SK-N-SH (cell line): ENCODE measurements around the gene ARHGAP31.

ENCODE experiments used
- CTCF ChIP-seq: fragments of 200-600 bp; sonication (generic); IDR thresholded peaks from 2 replicates; pipeline ENCODE4 v1.6.1; 2017; ENCODE audit warnings: antibody characterized with exemption, mild to moderate bottlenecking, moderate library complexity
- EP300 ChIP-seq, 2 experiments: IDR thresholded peaks; 2 replicates each; pipeline versions ENCODE4 v1.4.0 to v1.6.1; 2012; ENCODE audit warnings: borderline replicate concordance in 1 of 2, low read depth in 1 of 2, low read length in 1 of 2
- EZH2phosphoT487 ChIP-seq: fragments of 200-600 bp; sonication (generic); IDR thresholded peaks from 2 replicates; pipeline ENCODE4 v1.6.1; 2017; ENCODE audit warnings: low read depth, mixed run types, mild to moderate bottlenecking, antibody characterized with exemption, moderate library complexity, borderline replicate concordance
- FOSL2 ChIP-seq: IDR thresholded peaks from 2 replicates; pipeline ENCODE4 v1.4.0; 2012; ENCODE audit warnings: low read depth, mild to moderate bottlenecking, moderate library complexity, borderline replicate concordance
- FOXM1 ChIP-seq: IDR thresholded peaks from 2 replicates; pipeline ENCODE4 v1.4.0; 2012; ENCODE audit warnings: low read depth, mild to moderate bottlenecking
- MXI1 ChIP-seq: IDR thresholded peaks from 2 replicates; pipeline ENCODE4 v1.6.1; 2012; ENCODE audit warnings: mild to moderate bottlenecking, low read depth, low read length, improper control_type of control experiment
- POLR2AphosphoS5 ChIP-seq: IDR thresholded peaks from 2 replicates; pipeline ENCODE4 v1.6.1; 2012; ENCODE audit warnings: low read depth, low read length
- RXRA ChIP-seq: IDR thresholded peaks from 2 replicates; pipeline ENCODE4 v1.4.0; 2012; ENCODE audit warnings: low read depth, mild to moderate bottlenecking, borderline replicate concordance
- SIN3A ChIP-seq: IDR thresholded peaks from 2 replicates; pipeline ENCODE4 v1.6.1; 2012; ENCODE audit warnings: low read depth, mild to moderate bottlenecking, low read length, moderate library complexity, borderline replicate concordance
- TAF1 ChIP-seq: IDR thresholded peaks from 2 replicates; pipeline ENCODE4 v1.6.1; 2012; ENCODE audit warnings: low read depth, mild to moderate bottlenecking, low read length, moderate library complexity, borderline replicate concordance
- TF ChIP-seq, protein P1 (sequence below): fragments of 150-350 bp; IDR thresholded peaks from 2 replicates; pipeline ENCODE4 v1.6.1; 2016; ENCODE audit warnings: mild to moderate bottlenecking, low read depth, low read length
- TF ChIP-seq, protein P2 (sequence below): IDR thresholded peaks from 2 replicates; pipeline ENCODE4 v1.4.0; 2012; ENCODE audit warnings: low read depth

DNA sequence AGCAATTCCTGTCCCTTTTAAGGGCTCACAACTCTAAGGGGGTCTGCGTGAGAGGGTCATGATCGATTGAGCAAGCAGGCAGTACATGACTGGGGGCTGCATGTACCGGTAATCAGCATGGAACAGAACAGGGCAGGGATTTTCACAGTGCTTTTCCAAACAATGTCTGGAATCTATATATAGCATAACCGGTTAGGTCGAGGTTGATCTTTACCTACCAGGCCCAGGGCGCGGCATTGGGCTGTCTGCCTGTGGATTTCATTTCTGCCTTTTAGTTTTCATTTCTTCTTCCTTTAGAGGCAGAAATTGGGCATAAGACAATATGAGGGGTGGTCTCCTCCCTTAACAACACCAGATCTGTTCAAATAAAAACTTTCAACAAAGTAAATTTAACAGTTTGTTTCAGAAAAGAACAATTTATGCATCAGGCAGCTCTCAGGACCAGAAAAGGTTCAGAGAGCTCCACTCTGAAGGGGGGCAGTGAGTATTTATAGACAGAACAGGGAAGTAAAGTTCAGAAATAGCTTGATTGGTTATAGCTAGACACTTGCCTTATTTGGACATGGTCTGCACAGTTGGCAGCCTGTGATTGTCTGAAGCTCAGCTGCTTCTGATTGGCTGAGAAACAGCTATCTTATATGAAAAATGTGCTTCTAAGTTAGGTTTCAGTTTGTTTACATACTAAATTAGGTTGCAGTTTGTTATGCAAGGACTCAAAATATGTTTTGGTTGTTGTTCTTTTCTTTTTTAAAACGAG is 36.4 kb upstream of the ARHGAP31 start:
- TF ChIP-seq CTCF (no peak), EP300 (IDR thresholded peaks at IDR 0.05; ENCODE audit: borderline replicate concordance in 1 of 2, low read depth in 1 of 2, low read length in 1 of 2) (no peak), EZH2phosphoT487 (no peak), RXRA (no peak), TAF1 (no peak), FOXM1 (no peak), SIN3A (no peak), POLR2AphosphoS5 (no peak), FOSL2 (no peak), MXI1 (no peak)
- TF ChIP-seq, protein P1, sequence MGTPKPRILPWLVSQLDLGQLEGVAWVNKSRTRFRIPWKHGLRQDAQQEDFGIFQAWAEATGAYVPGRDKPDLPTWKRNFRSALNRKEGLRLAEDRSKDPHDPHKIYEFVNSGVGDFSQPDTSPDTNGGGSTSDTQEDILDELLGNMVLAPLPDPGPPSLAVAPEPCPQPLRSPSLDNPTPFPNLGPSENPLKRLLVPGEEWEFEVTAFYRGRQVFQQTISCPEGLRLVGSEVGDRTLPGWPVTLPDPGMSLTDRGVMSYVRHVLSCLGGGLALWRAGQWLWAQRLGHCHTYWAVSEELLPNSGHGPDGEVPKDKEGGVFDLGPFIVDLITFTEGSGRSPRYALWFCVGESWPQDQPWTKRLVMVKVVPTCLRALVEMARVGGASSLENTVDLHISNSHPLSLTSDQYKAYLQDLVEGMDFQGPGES = no peak
- TF ChIP-seq, protein P2, sequence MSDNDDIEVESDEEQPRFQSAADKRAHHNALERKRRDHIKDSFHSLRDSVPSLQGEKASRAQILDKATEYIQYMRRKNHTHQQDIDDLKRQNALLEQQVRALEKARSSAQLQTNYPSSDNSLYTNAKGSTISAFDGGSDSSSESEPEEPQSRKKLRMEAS = no peak
